GM12878 (cell line): Measurements from ENCODE around the gene ESYT3. TPM values are rescaled to one million over a fixed set of nuclear protein-coding genes. Genes with fewer than 3 reads are reported as not detected.

Source experiments
- ATAC-seq: fragments of 200-7000 bp; cut with Tn5 transposase; 3 replicates; pipeline ENCODE4 v1.9.1; 2020; ENCODE audit warnings: mild to moderate bottlenecking, moderate library complexity
- BruUV-seq: library from RNA; stranded (reverse); fragments of 400-500 nt; replicated peaks from 2 replicates; lab custom pipeline; 2021; lab: Mats Ljungman, UMichigan
- CTCF ChIA-PET: fragments of 300-600 bp; sonication (Branson Sonifier 250); formaldehyde crosslinking; extraction: SDS; loops from one replicate; lab custom pipeline; 2021; ENCODE audit warnings: inconsistent platforms; lab: Yijun Ruan, JAX
- POLR2A ChIA-PET: fragments of 350-600 bp; formaldehyde crosslinking; extraction: SDS; loops from one replicate; lab custom pipeline; 2021; ENCODE audit warnings: inconsistent platforms; lab: Charles Lee
- RAD21 ChIA-PET: fragments of 300-600 bp; sonication (Branson Sonifier 250); formaldehyde crosslinking; loops from one replicate; lab custom pipeline; 2023; ENCODE audit warnings: antibody characterized with exemption; ENCODE audit not compliant: unreplicated experiment; lab: Charles Lee
- SMC1A ChIA-PET: fragments of 300-600 bp; sonication (Branson Sonifier 250); formaldehyde crosslinking; loops from one replicate; lab custom pipeline; 2023; ENCODE audit not compliant: unreplicated experiment, uncharacterized antibody; lab: Charles Lee
- DNase-seq: peaks from one replicate; pipeline ENCODE4 v3.0.0-alpha.2; 2011; ENCODE audit warnings: low read depth, low spot score
- FAIRE-seq: peaks from 3 replicates; lab custom pipeline; 2011; peaks lifted over from hg19 to GRCh38; lab: Jason Lieb, UNC
- H2AFZ ChIP-seq: 2 replicates; pipeline ENCODE4 v1.6.0; 2011; ENCODE audit warnings: low read depth, low read length, control low read depth; ENCODE audit not compliant: control insufficient read depth
- H3K27ac ChIP-seq: 2 replicates; pipeline ENCODE4 v1.5.1; 2011; ENCODE audit warnings: control low read depth; ENCODE audit not compliant: control insufficient read depth, insufficient read depth
- H3K27me3 ChIP-seq, 2 experiments: replicated peaks in 1 of 2; 2 replicates each; pipeline versions ENCODE4 v1.6.0 to v1.6.1; 2011; ENCODE audit warnings: low read length in 1 of 2; ENCODE audit not compliant: control insufficient read depth in 2 of 2, insufficient read depth in 2 of 2
- H3K36me3 ChIP-seq, 2 experiments: 2 replicates each; pipeline ENCODE4 v1.5.1; 2011; ENCODE audit warnings: low read length in 1 of 2; ENCODE audit not compliant: control insufficient read depth in 2 of 2, insufficient read depth in 2 of 2
- H3K4me1 ChIP-seq: 2 replicates; pipeline ENCODE4 v1.6.1; 2011; ENCODE audit warnings: mild to moderate bottlenecking, low read length, moderate library complexity, mixed read lengths; ENCODE audit not compliant: control insufficient read depth, insufficient read depth
- H3K4me2 ChIP-seq: 2 replicates; pipeline ENCODE4 v1.6.0; 2011; ENCODE audit warnings: control low read depth; ENCODE audit not compliant: control insufficient read depth, insufficient read depth
- H3K4me3 ChIP-seq: fragments of 200-600 bp; sonication (generic); 2 replicates; pipeline ENCODE4 v1.5.1; 2016
- H3K79me2 ChIP-seq: 2 replicates; pipeline ENCODE4 v1.6.0; 2011; ENCODE audit warnings: low read length; ENCODE audit not compliant: control insufficient read depth, insufficient read depth
- H3K9ac ChIP-seq: 2 replicates; pipeline ENCODE4 v1.8.0; 2011; ENCODE audit warnings: low read length, control low read depth, mixed read lengths; ENCODE audit not compliant: control insufficient read depth, insufficient read depth
- H3K9me3 ChIP-seq: replicated peaks from 3 replicates; pipeline ENCODE4 v1.5.1; 2011; ENCODE audit warnings: mild to moderate bottlenecking, low read length; ENCODE audit not compliant: control insufficient read depth, insufficient read depth
- H4K20me1 ChIP-seq: 2 replicates; pipeline ENCODE4 v1.6.0; 2011; ENCODE audit not compliant: control insufficient read depth, insufficient read depth
- E4F1 ChIP-seq: fragments of 450-650 bp; IDR thresholded peaks from 2 replicates; pipeline ENCODE4 v1.6.1; 2018; ENCODE audit warnings: borderline replicate concordance, mild to moderate bottlenecking; ENCODE audit not compliant: partially characterized antibody
- ESRRA ChIP-seq: IDR thresholded peaks from 2 replicates; pipeline ENCODE4 v1.6.1; 2012; ENCODE audit warnings: mild to moderate bottlenecking, low read length, improper control_type of control experiment
- FOXM1 ChIP-seq: IDR thresholded peaks from 2 replicates; pipeline ENCODE4 v1.6.1; 2012; ENCODE audit warnings: low read depth, mild to moderate bottlenecking, inconsistent platforms, low read length, moderate library complexity
- IRF4 ChIP-seq: IDR thresholded peaks from 2 replicates; pipeline ENCODE4 v1.6.1; 2011; ENCODE audit warnings: low read depth, low read length
- PML ChIP-seq: IDR thresholded peaks from 2 replicates; pipeline ENCODE4 v1.6.1; 2012; ENCODE audit warnings: low read length, inconsistent platforms
- POLR2AphosphoS5 ChIP-seq: IDR thresholded peaks from 2 replicates; pipeline ENCODE4 v1.6.1; 2011; ENCODE audit warnings: mild to moderate bottlenecking, low read length, inconsistent platforms
- SMARCA5 ChIP-seq: fragments of 450-650 bp; IDR thresholded peaks from 2 replicates; pipeline ENCODE4 v1.6.1; 2017; ENCODE audit warnings: mild to moderate bottlenecking
- USF1 ChIP-seq: IDR thresholded peaks from 2 replicates; pipeline ENCODE4 v1.6.1; 2011; ENCODE audit warnings: borderline replicate concordance, low read depth, mild to moderate bottlenecking, moderate library complexity, mixed read lengths, low read length; ENCODE audit not compliant: insufficient read depth; ENCODE audit errors: extremely low read length
- WGBS: methylation state at CpG from one replicate; pipeline ENCODE4 v1.1.6; 2016; ENCODE audit warnings: low lambda C conversion rate; ENCODE audit not compliant: insufficient replicate concordance, insufficient coverage; ENCODE audit errors: missing lambda C conversion rate; 5-methylcytosine and 5-hydroxymethylcytosine counted together
- in situ Hi-C: fragments of 300-500 bp; cut with MboI; formaldehyde crosslinking; loops from 9 replicates; pipeline ENCODE4 v1.14.3; 2018; ENCODE audit warnings: mixed read lengths
- intact Hi-C: fragments of 100-400 bp; cut with micrococcal nuclease; formaldehyde crosslinking; loops from one replicate; pipeline ENCODE4 v1.14.2; 2022; ENCODE audit not compliant: unreplicated experiment
- polyA plus RNA-seq, 11 experiments: library from polyadenylated mRNA; depleted of rRNA in 4 of 11; unstranded in 6 of 11; stranded (reverse) in 5 of 11; fragments of >200 nt; fragmentation: Nextera tagmentation in 4 of 11; fragmentation: Illumina TruSeq in 1 of 11; extraction: Ambion mirVana in 4 of 11; extraction: Trizol in 1 of 11; gene quantifications; 1 replicate in 1 of 11; 2 replicates in 10 of 11; pipeline versions ENCODE4 v1.2.1 to v1.2.3, GENCODE V29; 2011 to 2016; ENCODE audit warnings: inconsistent platforms in 2 of 11, missing spikeins in 2 of 11, low read depth in 1 of 11
- total RNA-seq, 4 experiments: library from RNA; depleted of rRNA in 3 of 4; stranded (reverse); fragments of >200 nt in 3 of 4; fragmentation: Illumina TruSeq in 1 of 4; extraction: Trizol in 1 of 4; gene quantifications; 2 replicates each; pipeline versions ENCODE4 v1.2.1 to v1.2.3, GENCODE V29; 2013 to 2021

ESYT3 gene
- total and polyA plus RNA-seq, 10 of the 15 experiments (the other 5 are each of a cell fraction or from before 2014, with no cell fraction given): not detected

GRCh38 chr3:138463724-138464490, 29.5 kb downstream of the ESYT3 start:
- intact Hi-C loops: no loop called here
- BruUV-seq: no TSS peak
- SMC1A ChIA-PET: interaction anchor here (1.3 to 1.6 kb wide), 2 partner anchors 129 to 459 kb away, joined by 3 to 4 read pairs; no protein-coding TSS in a partner anchor

More at GRCh38 chr3:138463724-138464490, 29.5 kb downstream of the ESYT3 start:
- WGBS: 45% methylated on average over 6 of the region's 6 CpGs
- Histone ChIP-seq H3K27ac (no peak overlapping the region), H3K9ac (no peak overlapping the region), H2AFZ (no peak overlapping the region), H3K36me3 (no peaks in the 10 kb centered on the region), H3K79me2 (no peaks in the 10 kb centered on the region), H3K4me2 (no peak overlapping the region), H3K4me3 (no peak overlapping the region), H3K27me3 (no peaks in the 10 kb centered on the region; a peak in 3 of 4 replicates), H3K4me1 (no peaks in the 10 kb centered on the region), H4K20me1 (no peaks in the 10 kb centered on the region), H3K9me3 (no peaks in the 10 kb centered on the region)
- DNase-seq (no peak), FAIRE-seq (no peak), ATAC-seq (no peak)
- ChIA-PET RAD21 (no interaction called here), POLR2A (no interaction called here), CTCF (interaction anchor here (1.2 to 1.7 kb wide), 2 partner anchors 130 to 459 kb away, joined by 3 to 6 read pairs; partner anchors contain the start of gene CEP70)
- in situ Hi-C loops: no loop called here
- TF ChIP-seq FOXM1 (no peak), SMARCA5 (no peak), USF1 (no peak), POLR2AphosphoS5 (no peak), ESRRA (no peak), PML (no peak), E4F1 (no peak), IRF4 (no peak)
